ENCODE data around the gene ATRAID.

DNA sequence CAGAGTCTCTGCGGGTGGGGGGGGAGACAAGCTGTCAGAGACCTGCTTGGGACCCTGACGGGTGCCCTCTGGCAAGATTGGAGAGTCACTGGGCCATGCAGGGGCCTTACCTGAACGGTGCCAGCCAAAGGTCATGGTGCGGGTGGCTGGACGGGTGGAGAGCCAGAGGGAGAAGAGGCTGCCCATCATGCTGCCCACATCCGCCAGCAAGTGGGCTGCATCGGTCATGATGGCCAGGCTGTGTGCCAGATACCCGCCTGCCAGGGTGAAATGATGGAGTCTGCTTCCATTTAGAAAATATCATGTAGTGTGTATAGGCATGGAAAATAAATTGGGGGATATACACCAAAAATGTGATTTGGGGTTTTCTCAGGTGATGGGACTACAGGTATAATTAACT lies 46.2 kb downstream of the ATRAID start:
- TF ChIP-seq, protein P1, sequence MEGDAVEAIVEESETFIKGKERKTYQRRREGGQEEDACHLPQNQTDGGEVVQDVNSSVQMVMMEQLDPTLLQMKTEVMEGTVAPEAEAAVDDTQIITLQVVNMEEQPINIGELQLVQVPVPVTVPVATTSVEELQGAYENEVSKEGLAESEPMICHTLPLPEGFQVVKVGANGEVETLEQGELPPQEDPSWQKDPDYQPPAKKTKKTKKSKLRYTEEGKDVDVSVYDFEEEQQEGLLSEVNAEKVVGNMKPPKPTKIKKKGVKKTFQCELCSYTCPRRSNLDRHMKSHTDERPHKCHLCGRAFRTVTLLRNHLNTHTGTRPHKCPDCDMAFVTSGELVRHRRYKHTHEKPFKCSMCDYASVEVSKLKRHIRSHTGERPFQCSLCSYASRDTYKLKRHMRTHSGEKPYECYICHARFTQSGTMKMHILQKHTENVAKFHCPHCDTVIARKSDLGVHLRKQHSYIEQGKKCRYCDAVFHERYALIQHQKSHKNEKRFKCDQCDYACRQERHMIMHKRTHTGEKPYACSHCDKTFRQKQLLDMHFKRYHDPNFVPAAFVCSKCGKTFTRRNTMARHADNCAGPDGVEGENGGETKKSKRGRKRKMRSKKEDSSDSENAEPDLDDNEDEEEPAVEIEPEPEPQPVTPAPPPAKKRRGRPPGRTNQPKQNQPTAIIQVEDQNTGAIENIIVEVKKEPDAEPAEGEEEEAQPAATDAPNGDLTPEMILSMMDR (conservative IDR thresholded peaks at IDR 0.05 in 1 of 2, IDR thresholded peaks at IDR 0.05 in 1 of 2; ENCODE audit: extremely low read depth in 1 of 2, insufficient read depth in 1 of 2, low read depth in 1 of 2, low read length in 2 of 2): no peak
- no peak for TF ChIP-seq EZH2 (IDR thresholded peaks at IDR 0.05; ENCODE audit: borderline replicate concordance, low read length)

All from mammary epithelial cell (primary cell).